Pancreas (tissue), 10 donors: Measurements from ENCODE around the gene MPPED1. TPM values are rescaled to one million over a fixed set of nuclear protein-coding genes. Genes with fewer than 3 reads are reported as not detected.

ENCODE experiments used
- ATAC-seq, 4 donors: fragments of 200-7000 bp; cut with Tn5 transposase; one replicate each; pipeline versions ENCODE4 v1.8.0 to v1.9.1; 2020; ENCODE audit warnings: mild to moderate bottlenecking in 4 of 4, moderate library complexity in 4 of 4
- DNase-seq, 6 donors: peaks; one replicate each; pipeline ENCODE4 v3.0.0-alpha.2; 2020
- FAIRE-seq: peaks from 2 replicates; lab custom pipeline; 2012; peaks lifted over from hg19 to GRCh38; lab: Jason Lieb, UNC
- H3K27ac ChIP-seq, 4 donors: fragments of 200-600 bp; sonication (generic); 1 replicate in 3 of 4; 2 replicates in 1 of 4; pipeline versions ENCODE4 v1.5.0 to v1.8.0; 2020
- H3K27me3 ChIP-seq, 4 donors: fragments of 200-600 bp; one replicate each; pipeline ENCODE4 v1.8.0; 2021
- H3K36me3 ChIP-seq, 3 donors: fragments of 200-600 bp; sonication (generic) in 1 of 3; one replicate each; pipeline versions ENCODE4 v1.5.0 to v1.8.0; 2020 to 2021
- H3K4me1 ChIP-seq, 3 donors: fragments of 200-600 bp; one replicate each; pipeline ENCODE4 v1.8.0; 2021
- H3K4me3 ChIP-seq, 4 donors: fragments of 200-600 bp; sonication (generic) in 2 of 4; one replicate each; pipeline versions ENCODE4 v1.5.0 to v1.8.0; 2020 to 2021
- H3K9me3 ChIP-seq, 4 donors: fragments of 200-600 bp; one replicate each; pipeline ENCODE4 v1.8.0; 2021
- CTCF ChIP-seq, 4 donors: fragments of 200-600 bp; sonication (generic) in 3 of 4; IDR thresholded peaks; one replicate each; pipeline versions ENCODE4 v1.5.0 to v1.8.0; 2021; ENCODE audit warnings: antibody characterized with exemption in 4 of 4
- WGBS, 2 donors: extraction: QIAGEN DNeasy Blood & Tissue Kit; methylation state at CpG; one replicate each; pipeline ENCODE4 v1.1.7; 2013; 5-methylcytosine and 5-hydroxymethylcytosine counted together
- intact Hi-C, 3 donors: fragments of 100-400 bp; cut with DNase I; formaldehyde crosslinking; loops; one replicate each; pipeline versions ENCODE4 v1.11.1 to v1.14.2; 2022
- polyA plus RNA-seq, 2 donors: library from polyadenylated mRNA; stranded (reverse); fragments of 200-250 nt; gene quantifications; one replicate each; pipeline ENCODE4 v1.2.3, GENCODE V29; 2013
- total RNA-seq, 6 donors: library from RNA; stranded (reverse); fragmentation: NEBNext Ultra II Directional in 4 of 6; extraction: Animal tissue kit (Norgen Biotek cat#: 25700) in 4 of 6; gene quantifications; one replicate each; pipeline versions ENCODE4 v1.2.1 to v1.2.4, GENCODE V29; 2021 to 2023
- donor health status: healthy with polysubstance abuse.
- donor health status: DM: no; HTN: no; CAD: no; lungs with moderate emphysema.
- donor health status: DM: no; HTN: no; CAD: no.
- donor health status: control.
- donor health status: control.
- donor health status: Bipolar disorder and iron deficiency.
- donor health status: DM: yes; HTN: yes; CAD: no.
- donor health status: DM: no; HTN: no; CAD: no.
- donor health status: DM: no; HTN: no; CAD: no.
- donor health status: DM: yes; HTN: yes; CAD: no.

MPPED1 gene
- total and polyA plus RNA-seq, 8 donors, result 0.05 TPM; not detected in 7

GRCh38 chr22:43466710-43467109 lies 54.9 kb downstream of the MPPED1 start:
- no peak overlapping the region for H3K4me3 ChIP-seq
- no peaks in the 10 kb centered on the region for H3K36me3 ChIP-seq
- TF ChIP-seq CTCF (IDR thresholded peaks at IDR 0.05), result no peak
- H3K9me3 ChIP-seq, result no peaks in the 10 kb centered on the region
- ATAC-seq, result no peak
- H3K4me1 ChIP-seq, result no peaks in the 10 kb centered on the region
- DNase-seq, result no peak
- FAIRE-seq, result no peak
- intact Hi-C loops, result no loop called here
- WGBS, 2 donors, result 52 to 58% methylated on average over 7 of the region's 7 CpGs
- H3K27ac ChIP-seq, result no peak overlapping the region
- H3K27me3 ChIP-seq, result peaks cover 0 to 6% (median 0%) of the 10 kb centered on the region in 4 donors

GRCh38 chr22:43467216-43467940 lies 55.6 kb downstream of the MPPED1 start:
- WGBS, 2 donors, result 58 to 62% methylated on average over 21 of the region's 21 CpGs
- H3K27ac ChIP-seq, result no peak overlapping the region
- intact Hi-C loops, result no loop called here
- H3K36me3 ChIP-seq, result no peaks in the 10 kb centered on the region
- TF ChIP-seq CTCF (IDR thresholded peaks at IDR 0.05), result no peak
- no peak overlapping the region for H3K4me3 ChIP-seq
- ATAC-seq, result no peak
- FAIRE-seq, result no peak
- H3K27me3 ChIP-seq, result peaks cover 0 to 6% (median 0%) of the 10 kb centered on the region in 4 donors
- DNase-seq, result no peak
- no peaks in the 10 kb centered on the region for H3K4me1 ChIP-seq
- H3K9me3 ChIP-seq, result no peaks in the 10 kb centered on the region

- intact Hi-C loops, result no loop called here
- no peak for FAIRE-seq
- Histone ChIP-seq H3K4me1 (no peaks in the 10 kb centered on the region), H3K27ac (no peak overlapping the region), H3K9me3 (no peaks in the 10 kb centered on the region), H3K36me3 (no peaks in the 10 kb centered on the region), H3K4me3 (no peak overlapping the region), H3K27me3 (no peaks in the 10 kb centered on the region)
- TF ChIP-seq CTCF (IDR thresholded peaks at IDR 0.05), result no peak
- ATAC-seq, result no peak
- no peak for DNase-seq
- WGBS, 2 donors, result 52 to 70% methylated on average over 3 of the region's 3 CpGs
Observed at GRCh38 chr22:43470253-43470652, 58.4 kb downstream of the MPPED1 start.

- Histone ChIP-seq H3K4me3 (no peak overlapping the region), H3K27me3 (no peaks in the 10 kb centered on the region), H3K4me1 (no peaks in the 10 kb centered on the region), H3K9me3 (no peaks in the 10 kb centered on the region), H3K27ac (no peak overlapping the region), H3K36me3 (no peaks in the 10 kb centered on the region)
- no peak for TF ChIP-seq CTCF (IDR thresholded peaks at IDR 0.05)
- WGBS, 2 donors, result 58 to 64% methylated on average over 9 to 10 of the region's 10 CpGs
- FAIRE-seq, result no peak
- ATAC-seq, result no peak
- no peak for DNase-seq
- intact Hi-C loops, result no loop called here
Observed at GRCh38 chr22:43470941-43471585, 59.2 kb downstream of the MPPED1 start.

- TF ChIP-seq CTCF (IDR thresholded peaks at IDR 0.05), result no peak
- no peak for FAIRE-seq
- ATAC-seq, result no peak
- intact Hi-C loops, result no loop called here
- Histone ChIP-seq H3K36me3 (no peaks in the 10 kb centered on the region), H3K4me3 (no peak overlapping the region), H3K27me3 (no peaks in the 10 kb centered on the region), H3K4me1 (no peaks in the 10 kb centered on the region), H3K9me3 (no peaks in the 10 kb centered on the region), H3K27ac (no peak overlapping the region)
- DNase-seq, result no peak
- 51 to 63% methylated on average over 11 of the region's 11 CpGs for WGBS, 2 donors
Observed at GRCh38 chr22:43471606-43472135, 59.9 kb downstream of the MPPED1 start.
